ENCODE results near the gene PRRC2C. TPM values are rescaled to one million over a fixed set of nuclear protein-coding genes. Genes with fewer than 3 reads are reported as not detected.

Gene PRRC2C
- total RNA-seq, 1 donor from 2014 or later, result 150 TPM

DNA sequence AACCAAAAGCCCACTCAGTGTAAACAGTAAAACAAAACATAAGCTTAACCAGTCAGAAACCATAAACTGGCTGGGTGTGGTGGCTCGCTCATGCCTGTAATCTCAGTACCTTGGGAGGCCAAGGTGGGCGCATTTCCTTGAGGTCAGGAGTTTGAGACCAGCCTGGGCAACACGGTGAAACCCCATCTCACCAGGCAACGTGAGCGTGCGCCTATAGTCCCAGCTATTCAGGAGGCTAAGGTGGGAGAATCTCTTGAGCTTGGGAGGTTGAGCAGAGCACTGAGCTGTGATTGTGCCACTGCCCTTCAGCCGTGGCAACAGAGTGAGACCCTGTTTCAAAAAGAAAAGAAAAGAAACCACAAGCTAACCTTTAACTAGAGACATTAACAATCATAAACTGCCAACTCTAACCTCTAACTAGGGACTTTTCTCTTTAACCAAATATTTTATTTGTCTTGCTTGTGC lies 13.1 kb upstream of the PRRC2C start:
- H3K4me1 ChIP-seq, result no peaks in the 10 kb centered on the region
- ATAC-seq (no peak), DNase-seq (no peak)
- intact Hi-C loops (cut with DNase I), result no loop called here
- no peak overlapping the region for H3K27ac ChIP-seq
- no peaks in the 10 kb centered on the region for H3K27me3 ChIP-seq (ENCODE audit: low read depth)
- no peaks in the 10 kb centered on the region for H3K36me3 ChIP-seq
- no peaks in the 10 kb centered on the region for H3K9me3 ChIP-seq
- TF ChIP-seq, protein P1, sequence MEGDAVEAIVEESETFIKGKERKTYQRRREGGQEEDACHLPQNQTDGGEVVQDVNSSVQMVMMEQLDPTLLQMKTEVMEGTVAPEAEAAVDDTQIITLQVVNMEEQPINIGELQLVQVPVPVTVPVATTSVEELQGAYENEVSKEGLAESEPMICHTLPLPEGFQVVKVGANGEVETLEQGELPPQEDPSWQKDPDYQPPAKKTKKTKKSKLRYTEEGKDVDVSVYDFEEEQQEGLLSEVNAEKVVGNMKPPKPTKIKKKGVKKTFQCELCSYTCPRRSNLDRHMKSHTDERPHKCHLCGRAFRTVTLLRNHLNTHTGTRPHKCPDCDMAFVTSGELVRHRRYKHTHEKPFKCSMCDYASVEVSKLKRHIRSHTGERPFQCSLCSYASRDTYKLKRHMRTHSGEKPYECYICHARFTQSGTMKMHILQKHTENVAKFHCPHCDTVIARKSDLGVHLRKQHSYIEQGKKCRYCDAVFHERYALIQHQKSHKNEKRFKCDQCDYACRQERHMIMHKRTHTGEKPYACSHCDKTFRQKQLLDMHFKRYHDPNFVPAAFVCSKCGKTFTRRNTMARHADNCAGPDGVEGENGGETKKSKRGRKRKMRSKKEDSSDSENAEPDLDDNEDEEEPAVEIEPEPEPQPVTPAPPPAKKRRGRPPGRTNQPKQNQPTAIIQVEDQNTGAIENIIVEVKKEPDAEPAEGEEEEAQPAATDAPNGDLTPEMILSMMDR (IDR thresholded peaks at IDR 0.05), result no peak
- no peak overlapping the region for H3K4me3 ChIP-seq

DNA sequence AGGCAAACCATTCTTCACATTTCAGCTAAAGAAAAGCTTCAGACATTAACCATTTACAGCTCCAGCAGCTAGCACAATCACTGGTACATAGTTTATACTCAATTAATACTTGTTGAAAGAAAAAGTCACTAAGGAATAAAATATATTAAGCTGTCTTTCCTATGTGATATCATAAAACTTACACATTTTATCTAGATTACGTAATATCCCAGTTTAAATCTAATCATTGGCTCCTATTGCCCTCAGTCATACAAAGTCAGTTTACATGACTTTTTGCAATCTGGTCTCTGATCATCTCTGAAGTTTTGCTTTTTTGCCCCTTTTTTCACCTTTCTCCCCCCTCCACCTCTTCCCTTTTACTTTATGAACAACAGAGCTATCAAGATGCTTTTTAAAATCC lies 8.5 kb upstream of the PRRC2C start:
- TF ChIP-seq, protein P1 (IDR thresholded peaks at IDR 0.05), result no peak
- Histone ChIP-seq H3K27me3 (ENCODE audit: low read depth) (no peaks in the 10 kb centered on the region), H3K9me3 (no peaks in the 10 kb centered on the region), H3K4me1 (no peaks in the 10 kb centered on the region), H3K27ac (no peak overlapping the region), H3K36me3 (no peaks in the 10 kb centered on the region), H3K4me3 (no peak overlapping the region)
- DNase-seq, result no peak
- intact Hi-C loops (cut with DNase I), result no loop called here
- no peak for ATAC-seq

- intact Hi-C loops (cut with DNase I), result no loop called here
Observed at GRCh38 chr1:171477804-171478203, 7.5 kb upstream of the PRRC2C start.

DNA sequence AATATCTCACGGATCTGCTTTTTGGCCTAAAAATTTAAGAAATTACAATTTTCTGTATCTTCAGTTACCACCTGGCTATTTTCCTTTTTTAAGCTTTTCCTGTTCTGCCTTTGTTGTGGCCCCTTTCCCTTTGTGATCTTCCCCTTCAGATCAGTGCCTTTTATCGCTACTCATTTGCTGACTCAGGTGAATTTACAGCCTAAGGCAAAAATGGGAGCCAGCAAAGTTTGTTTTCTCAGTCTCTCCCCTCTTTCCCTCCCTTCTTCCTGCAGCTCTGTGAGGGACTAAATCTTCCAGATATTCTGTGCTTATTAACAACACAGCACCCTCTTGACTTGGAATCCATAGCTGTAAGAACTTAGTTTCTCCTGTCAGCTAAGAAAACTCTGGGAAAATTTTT lies 5.3 kb upstream of the PRRC2C start:
- H3K27me3 ChIP-seq (ENCODE audit: low read depth), result no peaks in the 10 kb centered on the region
- no peaks in the 10 kb centered on the region for H3K36me3 ChIP-seq
- no peak overlapping the region for H3K27ac ChIP-seq
- intact Hi-C loops (cut with DNase I), result no loop called here
- H3K4me3 ChIP-seq, result no peak overlapping the region
- H3K9me3 ChIP-seq, result no peaks in the 10 kb centered on the region
- TF ChIP-seq, protein P1 (IDR thresholded peaks at IDR 0.05), result no peak
- DNase-seq (no peak), ATAC-seq (no peak)
- no peaks in the 10 kb centered on the region for H3K4me1 ChIP-seq

More at GRCh38 chr1:171477804-171478203, 7.5 kb upstream of the PRRC2C start:
- ATAC-seq (no peak), DNase-seq (no peak)
- TF ChIP-seq, protein P1 (IDR thresholded peaks at IDR 0.05), result no peak
- Histone ChIP-seq H3K4me3 (no peak overlapping the region), H3K27ac (no peak overlapping the region), H3K9me3 (no peaks in the 10 kb centered on the region), H3K27me3 (ENCODE audit: low read depth) (no peaks in the 10 kb centered on the region), H3K4me1 (no peaks in the 10 kb centered on the region), H3K36me3 (no peaks in the 10 kb centered on the region)

DNA sequence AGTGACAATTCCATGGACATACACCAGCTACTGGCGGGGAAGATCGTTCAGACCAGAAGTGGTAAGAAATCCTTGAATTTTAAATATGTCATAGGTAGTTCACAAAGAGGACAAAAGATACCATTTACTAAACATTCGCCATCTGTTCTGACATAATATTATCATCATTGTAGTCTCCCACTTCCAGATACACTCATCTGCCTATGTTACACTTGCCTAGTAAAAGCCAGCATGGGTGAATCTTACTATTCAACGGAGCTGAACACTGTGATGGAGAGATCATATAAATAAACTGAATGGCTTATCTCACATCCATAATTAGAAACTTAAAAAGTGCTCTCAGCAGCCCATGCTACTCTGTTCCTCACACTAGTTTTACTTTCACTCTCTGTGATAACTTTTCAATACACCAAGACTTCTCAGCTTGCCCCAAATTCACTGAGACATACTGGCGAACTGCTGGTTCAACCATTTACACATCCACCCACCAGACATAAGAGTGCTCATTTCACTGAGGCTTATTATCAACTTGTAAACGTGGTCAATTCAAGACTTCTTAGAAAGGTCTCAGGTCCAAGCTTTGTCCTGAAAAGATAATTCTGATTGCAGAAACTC lies 463 bp upstream of the PRRC2C start:
- no peaks in the 10 kb centered on the region for H3K27me3 ChIP-seq (ENCODE audit: low read depth)
- DNase-seq, result no peak
- H3K4me3 ChIP-seq, result peak overlapping the region; percentile 68
- peak overlapping the region; percentile 95 for H3K27ac ChIP-seq
- no peaks in the 10 kb centered on the region for H3K36me3 ChIP-seq
- peak; percentile 68 to 70 for ATAC-seq
- H3K4me1 ChIP-seq, result peaks cover 35% of the 10 kb centered on the region
- TF ChIP-seq, protein P1 (IDR thresholded peaks at IDR 0.05), result no peak
- H3K9me3 ChIP-seq, result no peaks in the 10 kb centered on the region
- intact Hi-C loops (cut with DNase I), result no loop called here
